Effector memory CD4-positive, alpha-beta T cell (primary cell): Measurements from ENCODE around the gene IDUA.

Experiments used
- DNase-seq, 3 donors: peaks; one replicate each; pipeline ENCODE4 v3.0.0-alpha.2; 2020
- H3K27ac ChIP-seq: 2 replicates; pipeline ENCODE4 v1.7.0; 2013; ENCODE audit warnings: mild to moderate bottlenecking, low read length, moderate library complexity; ENCODE audit not compliant: insufficient read depth, poor library complexity, severe bottlenecking
- H3K27me3 ChIP-seq: replicated peaks from 2 replicates; pipeline ENCODE4 v1.7.0; 2013; ENCODE audit warnings: mild to moderate bottlenecking, low read length; ENCODE audit not compliant: insufficient read depth, control insufficient read depth, poor library complexity, severe bottlenecking
- H3K36me3 ChIP-seq: 2 replicates; pipeline ENCODE4 v1.7.0; 2013; ENCODE audit warnings: mild to moderate bottlenecking, low read length, moderate library complexity; ENCODE audit not compliant: control insufficient read depth, insufficient read depth
- H3K4me1 ChIP-seq: 2 replicates; pipeline ENCODE4 v1.7.0; 2013; ENCODE audit warnings: low read length, mild to moderate bottlenecking; ENCODE audit not compliant: control insufficient read depth, insufficient read depth, poor library complexity, severe bottlenecking
- H3K4me3 ChIP-seq: 2 replicates; pipeline ENCODE4 v1.7.0; 2013; ENCODE audit warnings: low read length, low read depth, mild to moderate bottlenecking; ENCODE audit not compliant: insufficient read depth, poor library complexity, severe bottlenecking
- H3K9me3 ChIP-seq: 2 replicates; pipeline ENCODE4 v1.7.0; 2013; ENCODE audit warnings: mild to moderate bottlenecking, low read length, moderate library complexity; ENCODE audit not compliant: control insufficient read depth

The IDUA gene

DNA sequence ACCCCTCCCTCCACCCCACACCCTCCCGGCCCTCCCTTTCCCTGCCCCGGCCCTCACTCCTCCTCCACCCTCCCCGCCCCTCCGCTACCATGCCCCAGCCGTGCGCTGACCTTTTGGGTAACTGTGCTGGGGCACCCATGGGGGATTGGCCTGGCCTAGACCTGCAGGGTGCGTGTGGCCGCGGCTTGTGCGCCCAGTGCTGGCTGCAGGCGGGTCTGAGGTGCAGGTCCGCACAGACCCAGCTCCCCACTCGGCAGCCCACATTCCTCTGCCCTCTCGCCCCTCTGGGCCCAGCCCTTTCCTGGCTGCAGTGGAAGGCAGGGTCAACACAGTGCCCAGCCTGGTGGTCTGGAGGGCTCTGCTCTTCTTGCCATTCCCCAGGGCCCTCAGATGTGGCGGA lies 49.3 kb downstream of the IDUA start:
- Histone ChIP-seq H3K4me1 (no peaks in the 10 kb centered on the region), H3K4me3 (no peak overlapping the region), H3K9me3 (no peaks in the 10 kb centered on the region), H3K27ac (no peak overlapping the region), H3K27me3 (no peaks in the 10 kb centered on the region), H3K36me3 (no peaks in the 10 kb centered on the region)
- no peak for DNase-seq

GRCh38 chr4:1036976-1037810 lies 50.3 kb downstream of the IDUA start:
- Histone ChIP-seq H3K36me3 (no peaks in the 10 kb centered on the region), H3K27me3 (no peaks in the 10 kb centered on the region), H3K9me3 (no peaks in the 10 kb centered on the region), H3K4me3 (no peak overlapping the region), H3K27ac (no peak overlapping the region), H3K4me1 (no peaks in the 10 kb centered on the region)
- DNase-seq = no peak

GRCh38 chr4:1038948-1039492 lies 52.2 kb downstream of the IDUA start:
- H3K4me1 ChIP-seq = no peaks in the 10 kb centered on the region
- no peak overlapping the region for H3K27ac ChIP-seq
- DNase-seq = no peak
- no peak overlapping the region for H3K4me3 ChIP-seq
- H3K9me3 ChIP-seq = no peaks in the 10 kb centered on the region
- H3K27me3 ChIP-seq = peaks cover 3% of the 10 kb centered on the region
- H3K36me3 ChIP-seq = no peaks in the 10 kb centered on the region

- H3K4me3 ChIP-seq = no peak overlapping the region
- H3K36me3 ChIP-seq = no peaks in the 10 kb centered on the region
- peaks cover 6% of the 10 kb centered on the region for H3K27me3 ChIP-seq
- H3K27ac ChIP-seq = no peak overlapping the region
- no peaks in the 10 kb centered on the region for H3K9me3 ChIP-seq
- H3K4me1 ChIP-seq = no peaks in the 10 kb centered on the region
- DNase-seq = no peak
These were observed 52.9 kb downstream of the IDUA start for GRCh38 chr4:1039493-1040343.

GRCh38 chr4:1040344-1041146 lies 53.7 kb downstream of the IDUA start:
- Histone ChIP-seq H3K27ac (no peak overlapping the region), H3K4me1 (no peaks in the 10 kb centered on the region), H3K4me3 (no peak overlapping the region), H3K9me3 (no peaks in the 10 kb centered on the region), H3K27me3 (peaks cover 11% of the 10 kb centered on the region), H3K36me3 (no peaks in the 10 kb centered on the region)
- DNase-seq = no peak

DNA sequence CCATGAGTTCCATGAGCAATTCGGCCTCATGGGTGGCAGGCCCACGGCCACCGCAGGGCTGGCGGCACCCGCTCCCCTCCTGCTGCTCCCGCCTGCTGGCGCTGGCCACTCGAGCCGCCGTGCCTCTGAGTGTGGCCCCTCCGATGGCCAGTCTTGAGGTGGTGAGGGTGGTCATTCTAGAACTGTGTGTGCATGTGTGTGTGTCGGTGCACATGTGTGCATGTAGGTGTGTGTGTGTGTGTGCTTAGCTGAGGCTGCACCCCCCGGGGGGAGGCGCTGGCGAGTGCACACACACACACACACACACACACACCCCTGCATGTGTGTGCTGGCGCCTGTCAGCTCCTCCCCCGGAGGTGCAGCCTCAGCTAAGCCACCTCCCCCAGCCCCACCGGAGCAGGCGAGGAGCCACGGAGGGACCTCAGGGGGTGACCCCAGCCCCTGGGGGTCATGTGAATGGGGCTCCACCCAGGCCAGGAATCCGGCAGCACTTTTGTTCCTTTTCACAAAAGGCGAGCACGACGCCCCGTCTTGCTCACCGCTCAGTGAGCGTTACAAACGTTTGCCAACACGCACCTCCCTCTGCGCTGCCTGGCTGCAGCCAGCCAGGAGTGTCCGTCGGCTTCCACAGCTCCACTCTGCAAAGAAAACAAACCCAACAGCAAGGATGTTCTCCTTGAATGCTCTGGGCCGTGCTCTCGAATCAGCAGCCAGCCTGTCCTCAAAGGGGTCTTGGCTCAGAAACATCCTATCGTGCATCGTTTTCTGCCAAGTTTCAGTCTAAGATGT lies 54.5 kb downstream of the IDUA start:
- Histone ChIP-seq H3K27me3 (peaks cover 13% of the 10 kb centered on the region), H3K4me3 (no peak overlapping the region), H3K36me3 (no peaks in the 10 kb centered on the region), H3K4me1 (no peaks in the 10 kb centered on the region), H3K9me3 (no peaks in the 10 kb centered on the region), H3K27ac (no peak overlapping the region)
- DNase-seq = no peak

DNA sequence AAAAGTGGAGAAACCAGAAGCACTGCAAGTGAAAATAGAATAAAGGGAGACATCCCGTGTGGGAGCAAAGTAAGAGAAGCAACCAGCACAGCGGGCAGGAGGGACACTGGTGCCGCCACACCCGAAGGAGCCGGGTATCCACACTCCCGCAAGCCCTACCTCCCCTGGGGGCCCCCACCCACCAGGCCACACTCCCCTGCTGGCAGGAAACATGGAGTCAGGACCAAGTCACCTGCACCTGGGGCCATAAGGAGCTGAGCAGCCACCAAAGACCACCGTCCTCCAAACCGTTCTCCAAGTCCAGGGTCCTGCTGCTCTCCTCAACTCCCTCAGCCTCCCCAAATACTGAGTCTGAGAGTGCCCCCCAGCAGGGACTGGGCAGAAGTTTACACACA lies 55.1 kb downstream of the IDUA start:
- peaks cover 13% of the 10 kb centered on the region for H3K27me3 ChIP-seq
- H3K4me3 ChIP-seq = no peak overlapping the region
- no peaks in the 10 kb centered on the region for H3K4me1 ChIP-seq
- DNase-seq = no peak
- no peaks in the 10 kb centered on the region for H3K36me3 ChIP-seq
- no peaks in the 10 kb centered on the region for H3K9me3 ChIP-seq
- no peak overlapping the region for H3K27ac ChIP-seq

DNA sequence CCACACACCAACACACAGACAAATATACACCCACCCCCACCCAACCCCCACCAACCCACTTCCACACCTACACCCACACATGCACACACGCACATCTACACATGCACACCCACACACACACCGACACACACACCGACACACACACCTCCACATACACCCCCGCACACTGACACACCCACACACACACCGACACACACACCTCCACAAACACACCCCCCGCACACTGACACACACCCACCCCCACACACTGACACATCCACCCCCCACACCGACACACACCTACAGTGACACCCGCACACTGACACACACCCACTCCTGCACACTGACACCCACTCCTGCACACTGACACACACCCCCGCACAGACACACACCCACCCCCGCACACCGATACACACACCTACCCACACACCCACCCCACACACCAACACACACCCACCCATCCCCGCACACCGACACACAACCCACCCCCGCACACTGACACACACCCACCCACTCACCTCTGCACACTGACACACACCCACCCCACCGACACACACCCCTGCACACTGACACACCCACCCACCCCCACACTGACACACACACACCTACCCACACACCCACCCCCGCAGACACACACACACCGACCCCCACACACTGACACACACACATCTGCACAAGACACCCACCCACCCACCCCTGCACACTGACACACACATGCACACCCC lies 55.7 kb downstream of the IDUA start:
- H3K9me3 ChIP-seq = no peaks in the 10 kb centered on the region
- H3K4me1 ChIP-seq = no peaks in the 10 kb centered on the region
- no peak overlapping the region for H3K4me3 ChIP-seq
- H3K36me3 ChIP-seq = no peaks in the 10 kb centered on the region
- DNase-seq = no peak
- H3K27ac ChIP-seq = no peak overlapping the region
- peaks cover 13% of the 10 kb centered on the region for H3K27me3 ChIP-seq

DNA sequence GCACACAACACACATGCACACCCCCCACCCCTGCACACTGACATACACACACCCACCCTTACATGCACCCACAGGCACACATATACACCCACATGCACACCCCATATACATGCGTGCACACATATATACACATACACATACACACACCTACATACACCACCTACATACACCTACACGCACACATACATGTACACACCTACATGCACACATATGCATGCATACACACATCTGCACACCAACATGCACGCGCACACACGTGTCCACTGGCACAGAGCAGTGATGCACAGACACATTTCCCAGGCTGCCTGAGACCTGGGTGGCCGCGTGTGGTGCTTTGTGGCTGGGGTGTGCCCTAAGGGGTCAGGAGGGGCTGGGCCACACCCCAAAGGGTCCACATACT lies 56.3 kb downstream of the IDUA start:
- no peaks in the 10 kb centered on the region for H3K4me1 ChIP-seq
- no peak overlapping the region for H3K4me3 ChIP-seq
- H3K36me3 ChIP-seq = no peaks in the 10 kb centered on the region
- no peak overlapping the region for H3K27ac ChIP-seq
- H3K27me3 ChIP-seq = peaks cover 13% of the 10 kb centered on the region
- no peak for DNase-seq
- no peaks in the 10 kb centered on the region for H3K9me3 ChIP-seq
